Measurements from ENCODE around the gene GNAI2.
"Not testable (repeated sequence)": the region's sequence is repeated elsewhere in the genome, so short reads cannot be mapped to it uniquely, and the experiment has no call there.

The GNAI2 gene

GRCh38 chr3:50226888-50227389, 9.1 kb upstream of the GNAI2 start:
- DNase-seq (ENCODE audit: low spot score), result peak; percentile 24

GRCh38 chr3:50227390-50228183, 8.4 kb upstream of the GNAI2 start:
- DNase-seq (ENCODE audit: low spot score), result peak; percentile 80

- DNase-seq (ENCODE audit: low spot score), result not testable (repeated sequence)
These were observed 7.7 kb upstream of the GNAI2 start for GRCh38 chr3:50228184-50228763.

DNA sequence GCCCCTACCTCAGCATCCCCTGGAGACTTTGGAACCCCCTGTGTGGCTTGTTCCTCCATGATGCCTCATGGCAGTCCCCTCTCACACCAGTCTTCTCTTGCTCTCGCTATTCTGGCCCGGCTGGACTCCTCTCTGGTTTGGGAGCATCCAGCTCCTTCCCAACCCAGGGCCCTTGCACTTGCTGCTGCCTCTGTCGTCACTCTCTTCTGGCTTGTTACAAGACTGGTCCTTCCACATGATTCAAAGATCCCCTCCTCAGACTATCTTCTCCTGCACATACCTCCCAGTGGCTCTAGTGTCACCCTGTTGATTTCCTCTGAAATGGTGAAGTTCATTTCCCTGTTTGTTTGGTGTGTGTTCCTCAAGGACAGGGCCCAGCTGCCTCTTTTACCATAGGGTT, 6.5 kb upstream of the GNAI2 start:
- DNase-seq (ENCODE audit: low spot score), result no peak

- no peak for DNase-seq (ENCODE audit: low spot score)
These were observed 5.8 kb upstream of the GNAI2 start for GRCh38 chr3:50230104-50230793.

DNA sequence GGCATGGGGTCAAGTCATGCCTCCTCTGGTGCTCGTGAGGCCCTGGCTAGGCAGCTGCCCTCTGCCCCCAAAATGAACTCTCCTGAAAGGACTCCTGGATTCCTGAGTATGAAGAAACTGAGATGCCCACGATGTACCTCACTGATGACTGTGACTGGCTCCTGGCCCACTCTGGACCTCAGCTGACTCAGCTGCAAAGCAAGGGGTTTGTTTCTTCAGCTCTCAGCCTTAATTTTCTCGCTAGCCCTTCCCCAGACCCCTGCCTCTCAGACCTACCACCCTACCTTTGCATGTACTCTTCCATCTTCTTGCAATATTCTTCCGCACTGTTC, 5.2 kb upstream of the GNAI2 start:
- DNase-seq (ENCODE audit: low spot score), result no peak

DNA sequence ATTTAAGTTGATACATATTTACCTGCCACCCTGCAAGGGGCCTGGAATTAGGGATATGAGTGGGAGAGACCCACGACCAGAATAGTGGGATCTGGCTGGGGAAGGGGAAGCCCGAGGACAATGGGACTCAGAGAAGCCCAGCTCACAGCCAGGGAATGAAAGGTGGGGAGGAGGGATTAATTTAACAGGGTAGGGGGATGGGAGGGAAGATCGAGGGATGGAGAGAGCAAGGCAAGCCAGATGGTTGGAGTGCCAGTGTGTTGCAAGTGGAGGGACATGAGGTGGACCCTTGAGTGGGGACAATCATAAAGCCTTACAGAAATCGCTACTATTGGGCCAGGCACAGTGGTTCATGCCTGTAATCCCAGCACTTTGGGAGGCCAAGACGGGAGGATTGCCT, 4.4 kb upstream of the GNAI2 start:
- no peak for DNase-seq (ENCODE audit: low spot score)

GRCh38 chr3:50232303-50232702, 3.7 kb upstream of the GNAI2 start:
- peak; percentile 26 for DNase-seq (ENCODE audit: low spot score)

- DNase-seq (ENCODE audit: low spot score), result no peak
These were observed 2.8 kb upstream of the GNAI2 start for GRCh38 chr3:50233176-50233575.

- DNase-seq (ENCODE audit: low spot score), result no peak
These were observed 604 bp downstream of the GNAI2 start for GRCh38 chr3:50236484-50237132.

GRCh38 chr3:50237133-50237651, 1.2 kb downstream of the GNAI2 start:
- DNase-seq (ENCODE audit: low spot score), result no peak

DNA sequence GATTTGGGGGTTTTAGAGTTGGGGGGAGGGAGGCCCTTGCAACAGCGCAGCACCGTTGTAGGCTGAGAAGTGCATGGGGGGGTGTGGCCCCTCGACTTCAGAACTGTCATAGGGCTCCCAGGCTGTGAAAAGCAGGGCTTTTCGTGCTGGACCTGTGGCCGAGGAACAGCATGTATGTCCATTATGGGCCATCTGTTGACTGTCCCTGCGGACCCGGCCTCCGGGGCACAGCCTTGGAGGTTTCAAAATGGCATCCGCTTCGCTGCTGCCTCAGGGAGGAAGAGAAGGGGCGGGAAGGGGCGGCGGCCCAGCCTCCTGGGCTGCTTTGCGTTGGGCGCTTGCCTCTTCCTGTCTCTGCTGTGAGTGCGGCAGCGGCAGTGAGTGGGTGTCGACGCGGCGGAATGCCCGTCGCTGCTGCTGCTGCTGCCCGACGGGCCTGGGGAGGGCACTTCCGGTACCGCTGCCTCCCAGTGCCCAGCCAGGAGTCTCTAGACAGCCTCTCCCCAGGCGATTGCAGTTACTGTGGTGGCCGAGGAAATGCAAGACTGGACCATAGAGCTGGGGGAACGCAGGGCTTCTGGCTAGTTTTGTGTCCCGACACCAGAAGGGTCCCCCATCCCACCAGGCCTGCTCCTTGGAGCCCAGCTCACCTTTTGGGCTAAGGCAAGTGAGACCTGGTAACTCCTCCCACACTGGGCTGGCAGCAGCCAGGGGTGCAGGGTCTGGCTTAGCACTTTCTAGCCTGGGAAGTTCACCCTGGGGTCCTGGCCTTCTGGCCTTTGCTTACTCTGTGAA, 1.9 kb downstream of the GNAI2 start:
- peak; percentile 38 for DNase-seq (ENCODE audit: low spot score)

GRCh38 chr3:50238549-50239026, 2.6 kb downstream of the GNAI2 start:
- peak; percentile 85 for DNase-seq (ENCODE audit: low spot score)

DNA sequence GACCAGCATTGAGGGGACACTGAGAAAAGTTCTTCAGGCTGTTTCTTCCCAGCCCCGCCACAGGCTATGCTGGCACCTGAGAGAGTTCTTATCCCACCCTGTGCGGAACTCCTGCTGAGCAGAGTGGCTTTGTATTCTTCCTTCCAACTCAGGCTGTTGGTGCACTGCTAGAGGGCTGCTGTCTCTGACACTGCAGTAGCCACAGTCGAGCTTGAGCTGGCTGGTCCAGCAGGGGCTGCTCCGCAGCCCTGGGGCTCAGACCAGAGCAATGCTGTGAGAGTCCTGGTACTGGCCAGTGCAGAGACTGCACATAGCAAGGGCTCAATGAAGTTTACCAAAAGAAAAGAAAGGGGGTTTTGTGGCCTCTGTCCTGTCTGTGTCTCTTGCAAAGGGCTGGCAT, 3.6 kb downstream of the GNAI2 start:
- no peak for DNase-seq (ENCODE audit: low spot score)

- DNase-seq (ENCODE audit: low spot score), result no peak
These were observed 5.2 kb downstream of the GNAI2 start for GRCh38 chr3:50241163-50241562.

DNA sequence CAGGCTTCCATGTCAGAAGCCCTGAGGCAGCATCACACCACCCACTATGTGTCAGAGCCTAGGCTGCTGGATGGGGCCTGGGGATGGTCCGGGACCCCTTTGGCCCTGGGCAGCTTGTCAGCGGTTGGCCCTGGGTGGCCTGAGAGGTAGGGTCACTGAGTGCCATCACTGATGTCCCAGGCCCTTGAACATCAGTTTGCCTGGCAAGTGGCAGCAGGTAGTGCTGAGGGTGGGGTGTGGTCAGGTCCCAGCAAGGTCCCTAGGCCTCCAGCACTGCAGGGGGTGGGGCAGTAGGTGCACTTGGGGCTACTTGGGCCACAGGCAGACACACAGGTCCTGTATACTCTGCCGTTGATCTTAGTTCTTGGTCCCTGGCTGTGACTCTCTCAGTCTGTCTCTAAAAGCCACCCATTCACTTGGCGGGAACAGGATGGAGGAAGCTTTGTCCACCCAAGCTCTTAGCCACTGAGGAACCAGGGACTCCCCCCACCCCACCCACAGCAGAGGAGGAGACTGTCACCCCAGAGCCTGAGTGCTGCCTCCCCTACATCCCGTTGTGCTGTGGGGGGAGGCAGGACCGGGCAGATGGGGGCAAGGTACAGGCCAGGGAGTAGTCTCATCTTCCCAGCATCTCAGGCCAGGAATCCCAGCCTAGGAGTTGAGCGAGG, 5.8 kb downstream of the GNAI2 start:
- no peak for DNase-seq (ENCODE audit: low spot score)

DNA sequence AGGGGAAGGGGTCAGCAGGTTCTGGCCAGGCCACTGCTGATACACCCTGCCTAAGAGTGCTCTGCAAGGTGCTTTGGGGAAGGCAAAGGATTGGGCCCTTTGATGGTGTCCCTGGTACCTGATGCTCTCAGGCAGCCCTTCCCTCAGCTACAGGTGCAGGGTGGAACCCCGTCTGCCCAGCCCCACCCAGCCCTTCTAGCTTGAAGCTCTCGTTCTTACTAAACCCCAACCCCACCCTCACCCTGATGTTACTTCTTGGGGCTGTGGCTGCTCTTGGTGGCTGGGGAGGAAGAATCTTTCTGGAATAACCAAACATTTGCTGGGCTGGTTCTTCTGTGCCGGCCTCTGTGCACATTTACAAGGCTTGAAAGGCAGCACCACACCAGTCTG, 6.4 kb downstream of the GNAI2 start:
- no peak for DNase-seq (ENCODE audit: low spot score)

- no peak for DNase-seq (ENCODE audit: low spot score)
These were observed 7.0 kb downstream of the GNAI2 start for GRCh38 chr3:50242851-50243542.

DNA sequence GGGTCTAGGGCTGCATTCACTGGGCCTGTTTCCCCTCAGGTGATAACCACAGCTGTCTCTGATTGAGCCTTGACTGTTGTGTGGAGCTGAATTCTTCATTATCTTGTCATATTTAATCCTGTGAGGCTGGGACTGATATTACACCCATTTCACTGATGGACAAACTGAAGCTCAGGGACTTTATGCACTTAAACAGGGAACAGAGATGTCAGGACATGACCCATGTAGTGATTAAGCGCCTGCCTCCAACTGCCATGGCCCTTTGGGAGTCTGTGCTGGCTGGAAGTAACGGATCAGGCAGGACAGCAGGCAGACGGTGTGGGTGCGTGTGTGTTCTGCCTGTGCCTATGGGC, 7.5 kb downstream of the GNAI2 start:
- DNase-seq (ENCODE audit: low spot score), result no peak

GRCh38 chr3:50244813-50245212, 8.8 kb downstream of the GNAI2 start:
- not testable (repeated sequence) for DNase-seq (ENCODE audit: low spot score)

All from hematopoietic multipotent progenitor cell treated with erythropoietin and hydrocortisone succinate and interleukin-3 and kit ligand, for 17 days (in vitro differentiated cells).